Adrenal gland (tissue), 5 donors: ENCODE results near the gene WBP2NL.

ENCODE experiments used
- CTCF ChIP-seq, 6 experiments: fragments of 450-650 bp in 4 of 6; fragments of 200-600 bp in 2 of 6; sonication (generic) in 1 of 6; IDR thresholded peaks; 1 replicate in 5 of 6; 2 replicates in 1 of 6; pipeline versions ENCODE4 v1.5.1 to v1.8.0; 2016 to 2021; ENCODE audit warnings: antibody characterized with exemption in 6 of 6, mild to moderate bottlenecking in 2 of 6, moderate library complexity in 1 of 6
- POLR2A ChIP-seq, 2 donors: fragments of 450-650 bp; IDR thresholded peaks; one replicate each; pipeline ENCODE4 v1.6.1; 2017; ENCODE audit warnings: antibody characterized with exemption in 2 of 2, mild to moderate bottlenecking in 2 of 2, moderate library complexity in 1 of 2
- donor health status: DM: no; HTN: no; CAD: no.

GRCh38 chr22:42026705-42027104 is 28.1 kb downstream of the WBP2NL start:
- TF ChIP-seq CTCF (IDR thresholded peaks at IDR 0.05) (no peak), POLR2A (IDR thresholded peaks at IDR 0.05) (no peak)
